T-helper 17 cell (primary cell): Measurements from ENCODE around the gene NCOA6. TPM values are rescaled to one million over a fixed set of nuclear protein-coding genes. Genes with fewer than 3 reads are reported as not detected.
A peak's percentile ranks its signal among the peaks of the same experiment; 100 is the strongest.
"Not testable (repeated sequence)": the region's sequence is repeated elsewhere in the genome, so short reads cannot be mapped to it uniquely, and the experiment has no call there.

Source experiments
- ATAC-seq: fragments of 150-1000 bp; cut with Tn5 transposase; 2 replicates; pipeline ENCODE4 v1.10.0; 2021; ENCODE audit warnings: mild to moderate bottlenecking, moderate library complexity
- DNase-seq, 3 donors: peaks; one replicate each; pipeline versions ENCODE4 v3.0.0 to v3.0.0-alpha.2; 2020 to 2021
- H3K9me3 ChIP-seq: one replicate; pipeline ENCODE4 v1.7.0; 2013; ENCODE audit warnings: low read length, mild to moderate bottlenecking; ENCODE audit not compliant: control insufficient read depth, poor library complexity, severe bottlenecking
- H3K27ac Mint-ChIP-seq: one replicate; pipeline ENCODE4 v1.8.0; 2022; ENCODE audit warnings: mild to moderate bottlenecking, moderate library complexity, mixed read lengths
- H3K27me3 Mint-ChIP-seq: one replicate; pipeline ENCODE4 v1.8.0; 2022; ENCODE audit warnings: mixed read lengths
- H3K36me3 Mint-ChIP-seq: one replicate; pipeline ENCODE4 v1.8.0; 2022; ENCODE audit warnings: low read depth, mixed read lengths
- H3K4me1 Mint-ChIP-seq: one replicate; pipeline ENCODE4 v1.8.0; 2022; ENCODE audit warnings: mild to moderate bottlenecking, mixed read lengths
- H3K4me3 Mint-ChIP-seq: one replicate; pipeline ENCODE4 v1.8.0; 2022; ENCODE audit warnings: mild to moderate bottlenecking, moderate library complexity, mixed read lengths
- total RNA-seq, 4 donors: library from RNA in 2 of 4; stranded (reverse) in 2 of 4; gene quantifications; one replicate each; pipeline ENCODE4 v1.2.3 and lab custom pipeline; 2022 to 2026

Gene NCOA6
- total RNA-seq, 2 donors from 2014 or later: 26.3 to 30.7 TPM

GRCh38 chr20:34720266-34720665 is 105.2 kb downstream of the NCOA6 start:
- Mint-ChIP-seq H3K27ac (no peak overlapping the region), H3K4me3 (no peak overlapping the region), H3K27me3 (no peaks in the 10 kb centered on the region), H3K4me1 (peaks cover 3% of the 10 kb centered on the region), H3K36me3 (peaks cover 2% of the 10 kb centered on the region)
- no peaks in the 10 kb centered on the region for H3K9me3 ChIP-seq
- ATAC-seq (no peak), DNase-seq (no peak)

GRCh38 chr20:34719242-34720017 is 106.0 kb downstream of the NCOA6 start:
- ATAC-seq, H3K27ac Mint-ChIP-seq, DNase-seq, H3K27me3 Mint-ChIP-seq, H3K36me3 Mint-ChIP-seq, H3K4me1 Mint-ChIP-seq, H3K4me3 Mint-ChIP-seq, H3K9me3 ChIP-seq: not testable (repeated sequence)

- Mint-ChIP-seq H3K4me3 (no peak overlapping the region), H3K27ac (no peak overlapping the region), H3K4me1 (peaks cover 8% of the 10 kb centered on the region), H3K36me3 (peaks cover 3% of the 10 kb centered on the region), H3K27me3 (no peaks in the 10 kb centered on the region)
- ATAC-seq: no peak
- no peaks in the 10 kb centered on the region for H3K9me3 ChIP-seq
- DNase-seq: no peak
Observed at GRCh38 chr20:34717230-34718095, 108.0 kb downstream of the NCOA6 start.

GRCh38 chr20:34716921-34717229 is 108.6 kb downstream of the NCOA6 start:
- Mint-ChIP-seq H3K27me3 (no peaks in the 10 kb centered on the region), H3K27ac (no peak overlapping the region), H3K4me1 (peaks cover 12% of the 10 kb centered on the region), H3K36me3 (peaks cover 3% of the 10 kb centered on the region), H3K4me3 (no peak overlapping the region)
- no peaks in the 10 kb centered on the region for H3K9me3 ChIP-seq
- DNase-seq: no peak
- ATAC-seq: no peak

- no peak for ATAC-seq
- H3K27me3 Mint-ChIP-seq: no peaks in the 10 kb centered on the region
Observed at GRCh38 chr20:34715384-34715783, 110.1 kb downstream of the NCOA6 start.

GRCh38 chr20:34713944-34714515 is 111.4 kb downstream of the NCOA6 start:
- not testable (repeated sequence) for DNase-seq, H3K27me3 Mint-ChIP-seq, ATAC-seq, H3K9me3 ChIP-seq, H3K36me3 Mint-ChIP-seq
- Mint-ChIP-seq H3K4me3 (peak overlapping the region; percentile 77), H3K27ac (peak overlapping the region; percentile 49), H3K4me1 (peaks cover 18% of the 10 kb centered on the region)

More at GRCh38 chr20:34715384-34715783, 110.1 kb downstream of the NCOA6 start:
- Mint-ChIP-seq H3K36me3 (peaks cover 3% of the 10 kb centered on the region), H3K4me3 (no peak overlapping the region), H3K4me1 (peaks cover 15% of the 10 kb centered on the region), H3K27ac (peak overlapping the region; percentile 16)
- H3K9me3 ChIP-seq: no peaks in the 10 kb centered on the region
- no peak for DNase-seq

GRCh38 chr20:34713194-34713943 is 112.1 kb downstream of the NCOA6 start:
- Mint-ChIP-seq H3K36me3 (peaks cover 3% of the 10 kb centered on the region), H3K4me3 (peak overlapping the region; percentile 77), H3K27me3 (no peaks in the 10 kb centered on the region), H3K4me1 (peaks cover 22% of the 10 kb centered on the region), H3K27ac (peak overlapping the region; percentile 49)
- H3K9me3 ChIP-seq: no peaks in the 10 kb centered on the region
- no peak for ATAC-seq
- no peak for DNase-seq

- no peaks in the 10 kb centered on the region for H3K9me3 ChIP-seq
- no peak overlapping the region for H3K4me3 Mint-ChIP-seq
- H3K27me3 Mint-ChIP-seq: no peaks in the 10 kb centered on the region
- no peak for ATAC-seq
- peak overlapping the region; percentile 93 for H3K27ac Mint-ChIP-seq
- DNase-seq: no peak
- peaks cover 23% of the 10 kb centered on the region for H3K4me1 Mint-ChIP-seq
- peaks cover 3% of the 10 kb centered on the region for H3K36me3 Mint-ChIP-seq
Observed at GRCh38 chr20:34712525-34713192, 112.8 kb downstream of the NCOA6 start.

- peak overlapping the region; percentile 93 for H3K27ac Mint-ChIP-seq
- ATAC-seq (no peak), DNase-seq (no peak)
- no peaks in the 10 kb centered on the region for H3K9me3 ChIP-seq
- H3K36me3 Mint-ChIP-seq: peaks cover 3% of the 10 kb centered on the region
- H3K4me1 Mint-ChIP-seq: peaks cover 23% of the 10 kb centered on the region
- no peaks in the 10 kb centered on the region for H3K27me3 Mint-ChIP-seq
- peak overlapping the region; percentile 52 for H3K4me3 Mint-ChIP-seq
Observed at GRCh38 chr20:34711813-34712430, 113.5 kb downstream of the NCOA6 start.

GRCh38 chr20:34710861-34711574 is 114.4 kb downstream of the NCOA6 start:
- peaks cover 28% of the 10 kb centered on the region for H3K4me1 Mint-ChIP-seq
- H3K4me3 Mint-ChIP-seq: peak overlapping the region; percentile 94
- ATAC-seq: no peak
- no peaks in the 10 kb centered on the region for H3K27me3 Mint-ChIP-seq
- peaks cover 3% of the 10 kb centered on the region for H3K36me3 Mint-ChIP-seq
- no peak for DNase-seq
- no peaks in the 10 kb centered on the region for H3K9me3 ChIP-seq
- peak overlapping the region; percentile 93 for H3K27ac Mint-ChIP-seq

- H3K4me3 Mint-ChIP-seq: peak overlapping the region; percentile 94
- no peaks in the 10 kb centered on the region for H3K27me3 Mint-ChIP-seq
- peak overlapping the region; percentile 93 for H3K27ac Mint-ChIP-seq
- no peak for ATAC-seq
- H3K9me3 ChIP-seq: no peaks in the 10 kb centered on the region
- DNase-seq: no peak
- peaks cover 3% of the 10 kb centered on the region for H3K36me3 Mint-ChIP-seq
- peaks cover 28% of the 10 kb centered on the region for H3K4me1 Mint-ChIP-seq
Observed at GRCh38 chr20:34710568-34710839, 114.9 kb downstream of the NCOA6 start.
